Activated CD4-positive, CD25-positive, alpha-beta regulatory T cell treated with anti-CD3 and anti-CD28 coated beads, Interleukin-2, amount 50 U/mL, for 72 hours (primary cell): Measurements from ENCODE around the gene KRT79.
A peak's percentile ranks its signal among the peaks of the same experiment; 100 is the strongest.
"Not testable (repeated sequence)": the region's sequence is repeated elsewhere in the genome, so short reads cannot be mapped to it uniquely, and the experiment has no call there.

ENCODE experiments used
- DNase-seq: peaks from one replicate; pipeline ENCODE4 v3.0.0; 2021

KRT79 gene

DNA sequence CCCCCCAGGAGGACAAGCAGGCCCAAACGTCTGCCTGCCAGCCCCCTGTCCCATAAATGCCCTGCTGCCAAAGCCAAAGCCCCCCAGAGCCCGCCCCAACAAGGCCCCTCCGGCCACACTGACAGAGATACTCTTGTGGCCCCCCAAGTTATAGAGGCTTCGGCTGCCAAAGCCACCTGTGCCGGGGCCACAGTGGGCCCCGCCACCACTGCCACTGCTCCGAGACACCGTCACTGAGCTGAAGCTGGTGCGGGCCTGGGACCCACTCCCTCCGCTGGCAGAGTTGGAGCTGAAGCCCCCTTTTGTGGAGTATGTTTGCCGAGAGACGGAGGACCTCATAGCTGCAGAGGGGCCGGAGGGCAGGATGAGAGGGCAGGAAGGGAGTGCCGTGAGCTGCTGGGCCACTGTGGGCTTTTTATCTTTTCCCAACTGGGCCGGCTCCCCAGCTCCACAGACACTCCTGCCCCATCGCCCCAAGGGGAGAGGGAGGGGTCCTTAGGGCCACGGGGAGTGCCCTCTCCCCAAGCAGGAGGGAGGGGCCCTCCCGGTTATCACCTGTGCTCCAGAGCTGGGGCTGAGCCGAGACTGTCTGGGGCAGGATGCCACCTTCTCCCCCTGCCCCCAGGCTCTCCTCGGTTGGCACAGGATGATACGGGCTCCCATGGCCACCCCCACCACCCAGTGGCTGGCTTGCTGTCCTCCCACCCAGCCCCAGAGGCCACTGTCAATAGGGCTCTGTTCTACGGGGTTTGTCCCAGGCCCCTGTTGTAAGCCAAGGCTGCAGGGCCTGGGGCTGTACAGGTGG, at the start of gene KRT79:
KRT79 (minus strand) TSS at position 390 of the 805 bp plus-strand sequence; CDS start at position 339, 51 bp downstream.
- no peak for DNase-seq

DNA sequence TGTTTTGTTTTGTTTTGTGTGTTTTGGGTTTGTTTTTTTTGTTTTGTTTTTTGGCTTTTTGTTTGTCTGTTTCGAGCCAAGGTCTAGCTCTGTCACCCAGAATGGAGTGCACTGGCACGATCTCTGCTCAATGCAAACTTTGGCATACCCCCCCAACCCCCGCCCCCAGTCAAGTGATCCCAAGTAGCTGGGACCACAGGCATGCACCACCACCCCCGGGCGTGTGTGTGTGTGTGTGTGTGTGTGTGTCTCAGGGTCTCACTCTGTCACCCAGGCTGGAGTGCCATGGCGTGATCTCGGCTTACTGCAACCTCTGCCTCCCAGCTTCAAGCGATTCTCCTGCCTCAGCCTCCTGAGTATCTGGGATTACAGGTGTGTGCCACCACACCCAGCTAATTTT, 46.4 kb upstream of the KRT79 start:
- DNase-seq = not testable (repeated sequence)

DNA sequence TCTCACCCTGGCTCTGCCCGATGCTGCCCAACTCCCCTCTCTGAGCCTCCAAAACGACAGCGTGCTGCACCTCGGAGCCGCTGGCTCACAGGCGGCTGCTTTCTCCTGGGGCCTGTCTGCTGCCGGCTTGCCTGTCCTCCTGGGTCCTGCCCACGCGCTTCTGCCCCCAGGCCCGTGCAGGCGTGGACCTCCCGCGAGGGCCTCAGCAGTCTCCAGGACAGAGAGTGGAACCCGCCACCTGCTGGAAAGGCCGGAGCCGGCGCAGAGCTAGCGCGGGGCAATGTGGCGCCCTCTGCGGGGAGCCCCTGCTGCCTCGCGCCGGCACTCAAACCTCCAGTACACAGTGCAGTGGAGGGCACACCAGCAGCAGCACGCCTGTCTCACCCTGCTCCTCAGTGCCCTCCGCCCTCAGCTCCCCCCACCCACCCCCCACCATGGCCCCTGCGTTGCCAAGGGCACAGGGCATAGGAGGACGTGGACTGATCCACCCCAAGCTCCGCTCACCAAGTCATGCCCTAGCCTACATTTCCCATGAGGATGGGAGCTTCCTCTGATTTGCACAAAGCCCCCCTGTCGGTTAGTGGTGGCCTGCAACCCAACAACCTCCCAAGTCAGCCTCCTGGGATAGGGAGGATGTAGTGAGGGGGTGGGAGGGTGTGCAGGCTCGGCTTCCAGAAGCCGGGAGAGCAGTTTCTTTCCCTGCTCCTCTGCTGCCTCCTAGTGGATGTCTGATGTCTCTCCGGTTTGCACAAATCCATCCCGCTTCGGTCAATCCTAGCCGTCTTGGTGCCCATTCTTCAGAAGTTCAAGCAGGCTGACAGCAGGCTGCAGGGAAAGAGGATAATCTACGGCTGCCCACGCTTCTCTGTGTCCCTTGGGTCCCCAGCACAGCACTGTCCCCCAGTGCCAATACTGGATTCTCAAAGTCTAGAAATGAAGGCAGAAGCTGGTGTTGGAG, 45.6 kb upstream of the KRT79 start:
- peak; percentile 56 for DNase-seq

DNA sequence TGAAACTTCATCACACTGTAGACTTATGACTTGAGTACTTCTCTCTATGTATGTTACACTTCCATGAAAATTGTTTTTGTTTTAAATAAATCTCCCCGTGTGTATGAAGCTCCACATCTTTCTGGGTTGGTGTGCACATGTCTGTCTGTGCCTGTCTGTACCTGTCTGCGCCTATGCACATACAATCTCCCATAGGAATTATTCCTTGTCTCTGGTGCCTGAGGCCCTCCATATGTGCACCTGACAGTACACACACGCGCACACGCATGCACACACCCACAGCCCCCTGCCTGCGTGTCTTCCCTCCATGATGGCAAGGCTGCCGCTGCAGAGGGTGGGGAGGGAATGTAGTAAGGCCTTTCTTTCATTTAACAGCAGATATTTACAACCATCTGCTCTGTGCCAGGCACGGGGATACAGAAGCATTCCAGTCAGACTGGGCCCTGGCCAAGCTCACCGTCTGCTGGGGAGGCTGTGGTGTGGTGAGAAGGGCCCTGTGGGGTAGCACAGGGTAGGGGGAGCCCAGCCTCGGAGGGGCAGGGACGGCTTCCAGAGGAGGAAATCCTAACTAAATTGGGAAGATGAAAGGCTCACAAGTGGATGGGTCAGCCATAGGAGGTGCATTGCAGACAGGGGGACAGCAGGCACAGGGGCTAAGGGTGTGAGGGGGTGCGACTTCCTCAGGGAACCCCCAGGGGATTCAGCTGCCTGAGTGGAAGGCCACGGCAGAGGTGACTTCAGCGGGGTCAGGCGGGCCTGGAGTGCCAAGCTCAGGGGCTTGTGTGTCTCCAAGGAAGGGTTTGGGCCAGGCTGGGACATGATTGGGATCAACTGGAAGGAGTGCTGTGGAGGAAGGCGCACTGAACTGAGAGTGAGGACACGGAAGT, 44.6 kb upstream of the KRT79 start:
- no peak for DNase-seq

DNA sequence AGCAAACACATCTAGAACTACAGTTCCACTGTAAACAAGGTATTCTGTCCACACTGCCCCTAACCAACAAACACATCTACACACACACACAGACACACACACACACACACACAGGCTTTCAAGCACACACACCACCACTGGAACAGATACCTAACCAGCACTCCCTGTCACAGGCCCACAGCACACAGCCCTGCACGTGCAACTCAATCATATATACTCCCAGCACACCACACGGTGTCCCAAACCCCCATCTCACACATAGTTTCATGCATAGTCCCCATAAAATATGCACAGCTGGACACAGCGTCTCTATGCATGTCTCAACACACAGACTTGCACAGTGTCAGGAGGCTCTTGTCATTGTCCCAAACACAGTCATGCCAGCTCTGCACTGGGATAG, 43.1 kb upstream of the KRT79 start:
- no peak for DNase-seq

DNA sequence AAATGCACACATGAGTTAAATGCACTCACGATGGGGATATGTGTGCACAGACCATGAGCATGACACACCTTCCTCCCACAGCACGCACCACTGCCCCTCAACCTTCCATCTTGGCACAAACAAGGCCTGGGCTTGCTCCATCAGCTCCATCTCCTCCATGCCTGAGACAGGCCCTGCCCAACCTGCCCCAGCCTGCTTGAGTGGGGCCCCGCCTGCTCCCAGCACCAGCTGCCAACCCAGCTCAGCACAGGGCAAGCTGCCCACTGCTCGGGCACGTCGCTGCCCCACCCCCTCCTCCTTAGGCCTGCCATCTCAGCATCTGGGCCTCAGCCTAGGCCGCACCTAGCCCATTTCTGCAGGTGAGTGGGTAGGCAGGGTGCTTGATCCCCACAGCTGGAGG, 42.3 kb upstream of the KRT79 start:
- DNase-seq = no peak

DNA sequence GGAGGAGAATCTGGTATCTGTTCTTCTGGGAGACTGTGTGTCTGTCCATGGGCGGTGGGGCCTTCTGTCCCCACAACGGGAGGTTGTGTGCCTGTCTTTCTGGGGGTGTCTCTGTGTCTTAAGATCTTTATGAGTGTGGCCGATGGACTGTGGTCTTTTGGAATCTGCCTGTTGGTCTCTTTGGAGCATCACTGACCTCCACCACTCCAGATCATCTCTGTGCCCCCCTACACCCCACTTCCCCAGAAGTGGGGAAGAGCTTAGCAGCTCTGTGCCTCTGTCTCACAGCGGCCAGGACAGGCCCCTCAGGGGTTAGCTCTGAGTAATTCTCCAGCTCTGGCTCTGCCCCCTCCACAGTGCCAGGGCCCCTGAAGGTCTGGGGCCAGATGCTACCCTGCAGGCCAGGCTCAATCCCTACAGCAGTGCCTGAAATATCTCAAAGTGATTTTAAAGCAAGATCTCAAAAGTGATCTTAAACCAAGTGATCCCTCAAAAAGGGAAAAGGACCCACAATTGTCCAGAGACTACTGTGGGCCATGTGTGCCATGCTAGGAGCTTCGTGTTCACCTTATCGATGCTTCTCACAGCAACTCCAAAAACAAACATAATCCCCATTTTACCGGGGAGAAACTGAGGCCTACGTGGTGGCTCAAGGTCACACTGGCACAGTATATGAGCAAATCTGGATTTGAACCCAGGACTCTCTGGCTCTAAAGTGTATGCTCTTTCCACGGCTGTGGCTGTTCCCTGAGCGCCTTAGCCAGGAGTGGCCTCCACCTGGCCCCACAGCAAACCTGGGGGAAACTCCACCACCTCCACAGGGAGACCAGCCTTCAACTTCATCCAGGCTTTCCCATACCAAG, 40.7 kb upstream of the KRT79 start:
- no peak for DNase-seq

DNA sequence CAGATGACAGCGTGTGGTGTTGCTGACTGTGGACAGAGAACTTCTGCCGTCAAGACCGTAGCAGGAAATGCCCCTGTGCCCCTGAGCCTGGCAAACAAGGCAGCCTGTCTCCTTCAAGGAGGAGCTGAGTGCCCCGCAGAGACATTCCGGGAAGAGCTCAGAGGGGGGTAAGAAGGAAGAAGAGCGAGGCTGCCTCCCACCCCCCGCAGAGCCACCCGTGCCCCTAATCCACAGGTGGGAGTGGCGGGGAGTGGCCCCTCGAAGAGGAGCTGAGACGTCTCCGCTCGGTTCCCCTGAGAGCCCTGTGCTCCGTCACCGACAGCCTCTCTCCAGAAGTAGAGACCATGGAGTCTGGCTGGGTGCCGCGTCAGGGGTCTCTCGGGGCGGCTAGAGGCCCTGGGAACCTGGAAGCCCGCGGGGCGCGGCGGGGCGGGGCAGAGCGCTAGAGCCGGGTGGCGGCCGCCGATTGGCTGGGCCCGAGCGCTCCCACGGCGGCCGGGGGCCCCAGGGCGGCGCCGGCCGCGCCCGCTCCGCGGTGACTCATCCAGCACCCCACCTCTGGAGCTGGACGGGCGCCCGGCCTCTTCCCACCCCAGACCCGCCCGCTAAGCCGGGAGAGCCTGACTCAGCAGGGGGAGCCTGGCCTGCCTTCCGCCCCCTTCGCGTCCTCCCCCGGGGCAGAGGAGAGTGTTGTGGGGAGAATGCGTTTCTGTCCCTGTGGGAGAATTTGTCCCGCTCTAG, 39.9 kb upstream of the KRT79 start:
- no peak for DNase-seq

DNA sequence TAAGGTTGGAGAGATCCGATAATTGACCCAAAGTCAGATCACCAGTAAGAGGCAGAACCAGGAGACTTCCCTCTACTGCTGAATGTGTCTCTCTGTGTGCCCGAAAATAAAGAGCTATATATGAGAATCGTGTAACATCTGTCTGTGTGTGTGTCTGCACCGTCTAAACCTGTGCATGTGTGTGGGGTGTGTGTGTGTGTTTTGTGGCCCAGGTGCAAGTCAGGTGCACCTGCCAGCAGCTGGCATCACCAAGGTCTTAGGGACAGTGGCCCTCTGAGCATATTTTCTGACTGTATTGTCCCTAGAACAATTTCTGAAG, 39.4 kb upstream of the KRT79 start:
- DNase-seq = no peak

DNA sequence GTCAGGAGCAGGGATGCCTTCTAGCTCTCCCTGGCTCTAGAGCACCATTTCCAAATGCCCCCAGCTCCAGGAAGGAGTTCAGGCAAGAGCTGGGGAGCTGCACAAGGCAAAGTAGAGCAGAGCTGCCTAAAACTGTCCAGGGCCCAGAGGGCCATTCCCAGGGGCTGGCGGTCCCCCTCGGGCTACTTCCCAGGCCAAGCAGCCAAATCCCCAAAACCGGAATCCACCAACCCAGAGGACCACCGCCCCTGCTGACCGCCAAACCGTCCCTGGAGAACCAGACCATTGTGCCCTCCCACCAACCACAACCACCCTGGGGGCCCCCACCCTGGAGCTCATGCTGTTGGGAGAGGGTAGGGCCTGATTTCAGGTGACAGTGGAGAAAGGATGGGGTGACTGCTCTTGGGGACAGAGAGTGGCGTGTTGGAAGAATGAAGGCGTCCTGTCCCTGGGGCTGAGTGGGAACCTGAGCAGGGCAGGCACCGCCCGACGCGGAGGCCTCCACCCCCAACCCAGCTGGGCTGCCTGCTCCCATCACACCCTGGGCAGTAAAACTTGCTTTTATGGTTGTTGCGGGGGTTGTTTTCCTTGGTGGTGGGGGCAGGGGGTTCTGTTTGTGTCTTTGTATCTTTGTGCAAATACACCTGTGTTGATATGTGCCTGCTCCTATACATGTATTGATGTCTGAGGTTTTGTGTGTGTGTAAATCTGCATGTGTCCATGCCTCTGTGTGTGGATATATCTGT, 38.7 kb upstream of the KRT79 start:
- DNase-seq = no peak

DNA sequence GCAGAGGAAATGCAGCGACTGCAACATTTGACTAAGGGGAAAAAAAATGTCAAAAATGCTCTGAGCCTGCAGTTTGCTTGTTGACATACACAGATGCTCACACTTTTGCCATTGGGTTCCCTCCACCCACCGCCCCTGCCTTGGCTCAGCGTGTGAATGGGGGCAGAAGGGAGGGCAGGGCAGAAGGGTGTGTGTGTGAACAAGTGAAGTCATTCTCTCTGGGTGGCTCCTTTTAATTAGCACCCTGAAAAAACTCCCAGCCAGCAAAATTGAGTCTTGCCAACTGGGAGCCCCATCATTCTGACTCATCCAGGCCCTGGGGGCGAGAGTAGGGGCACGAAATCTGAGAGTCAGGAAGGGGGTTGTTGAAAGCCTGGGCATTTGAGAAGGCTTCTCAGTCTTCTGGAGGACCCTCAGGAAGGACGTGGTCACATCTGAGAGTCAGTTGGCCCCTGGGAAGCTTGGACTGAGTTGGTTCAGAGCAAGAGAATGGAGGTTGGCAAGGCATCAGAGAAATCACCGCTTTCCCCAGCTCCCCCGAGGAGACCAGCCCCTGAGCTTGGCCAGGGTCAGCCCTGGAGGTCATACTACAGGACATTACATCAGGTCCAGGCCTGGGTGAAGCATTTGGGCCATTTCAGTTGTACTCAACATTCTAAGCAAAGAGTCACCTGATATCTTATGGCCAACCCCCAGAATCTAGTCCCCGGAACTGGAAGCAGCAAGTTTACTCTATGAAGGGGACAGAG, 37.4 kb upstream of the KRT79 start:
- DNase-seq = no peak

DNA sequence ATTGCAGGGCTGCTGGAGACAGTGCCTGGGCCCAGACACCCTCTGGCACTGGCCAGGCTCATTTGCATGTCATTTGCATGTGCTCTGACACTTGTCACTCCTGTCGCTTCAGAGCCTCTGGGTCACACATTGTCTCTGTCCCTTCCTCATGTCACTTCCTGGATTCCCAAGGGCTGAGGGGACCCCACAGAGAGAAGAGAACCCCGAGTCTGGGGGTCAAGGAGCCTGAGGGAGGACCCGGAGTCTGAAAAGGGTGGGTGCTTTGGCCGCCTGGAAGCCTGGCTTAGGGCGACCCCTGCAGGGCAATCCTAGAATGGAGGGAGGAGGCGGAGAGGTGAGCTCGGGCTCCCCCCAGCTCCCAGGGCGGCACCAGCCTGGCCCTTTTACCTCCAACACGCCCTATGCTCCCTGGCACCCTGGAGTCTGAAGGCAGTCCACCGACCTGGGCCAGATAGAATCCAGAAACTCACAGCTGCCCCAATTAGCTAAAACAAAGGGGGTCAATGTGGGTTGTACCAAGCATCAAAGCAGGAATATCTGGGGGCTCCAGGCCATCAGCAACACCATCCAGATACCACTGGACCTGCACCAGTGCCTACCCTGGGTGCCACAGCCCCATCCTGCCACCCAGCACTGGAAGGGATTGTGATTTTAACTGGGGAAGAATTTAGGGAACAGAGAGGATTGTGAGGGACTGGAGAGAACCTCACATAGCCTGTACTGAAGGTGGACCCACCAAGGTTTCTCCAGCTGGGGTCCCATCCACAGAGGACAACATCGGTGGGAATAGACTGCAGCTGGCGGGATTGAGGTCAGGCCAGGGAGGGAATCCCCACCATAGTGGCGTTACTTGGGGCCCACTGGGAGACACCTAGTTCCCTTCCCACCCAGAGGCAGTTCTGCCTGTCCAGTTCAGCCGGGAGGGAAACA, 36.5 kb upstream of the KRT79 start:
- DNase-seq = peak; percentile 76

DNA sequence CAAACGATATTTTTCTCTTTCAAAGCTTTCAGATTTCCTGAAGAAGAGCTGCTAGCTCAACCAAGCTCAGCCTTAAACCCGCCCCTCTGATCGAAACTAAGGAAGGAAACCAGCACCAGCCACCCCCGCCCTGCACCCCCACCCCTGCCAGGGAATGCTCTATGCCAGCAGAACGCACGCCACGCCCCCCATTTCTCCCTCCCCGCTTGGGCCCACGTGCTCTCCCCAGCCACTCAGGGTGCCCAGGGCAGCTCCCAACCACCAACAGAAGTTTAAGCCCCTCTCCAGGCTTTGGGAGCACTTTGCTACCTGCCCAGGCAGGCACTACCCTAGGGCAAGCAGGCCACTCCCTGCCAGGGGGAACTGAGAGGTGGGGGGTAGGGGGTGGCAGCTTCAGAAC, 33.5 kb upstream of the KRT79 start:
- no peak for DNase-seq

DNA sequence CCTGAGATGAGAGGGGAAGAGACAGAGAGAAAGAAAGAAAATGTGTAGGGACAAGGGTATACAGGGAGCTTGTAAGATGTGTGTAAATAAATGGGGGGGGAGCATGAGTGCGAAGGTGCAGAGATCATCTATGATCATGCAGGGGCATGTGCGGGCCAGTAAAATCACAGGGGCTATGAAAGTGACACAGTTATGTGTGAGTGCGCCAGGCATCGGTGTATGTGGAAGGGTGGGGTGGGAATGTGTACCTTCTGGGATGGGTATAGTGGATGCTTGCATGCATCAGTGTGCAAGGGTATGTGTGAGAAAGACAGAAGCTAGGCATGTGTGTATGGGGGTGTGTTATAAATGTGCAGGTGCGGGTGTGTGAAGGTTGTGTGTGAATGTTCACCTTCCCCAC, 33.0 kb upstream of the KRT79 start:
- no peak for DNase-seq

DNA sequence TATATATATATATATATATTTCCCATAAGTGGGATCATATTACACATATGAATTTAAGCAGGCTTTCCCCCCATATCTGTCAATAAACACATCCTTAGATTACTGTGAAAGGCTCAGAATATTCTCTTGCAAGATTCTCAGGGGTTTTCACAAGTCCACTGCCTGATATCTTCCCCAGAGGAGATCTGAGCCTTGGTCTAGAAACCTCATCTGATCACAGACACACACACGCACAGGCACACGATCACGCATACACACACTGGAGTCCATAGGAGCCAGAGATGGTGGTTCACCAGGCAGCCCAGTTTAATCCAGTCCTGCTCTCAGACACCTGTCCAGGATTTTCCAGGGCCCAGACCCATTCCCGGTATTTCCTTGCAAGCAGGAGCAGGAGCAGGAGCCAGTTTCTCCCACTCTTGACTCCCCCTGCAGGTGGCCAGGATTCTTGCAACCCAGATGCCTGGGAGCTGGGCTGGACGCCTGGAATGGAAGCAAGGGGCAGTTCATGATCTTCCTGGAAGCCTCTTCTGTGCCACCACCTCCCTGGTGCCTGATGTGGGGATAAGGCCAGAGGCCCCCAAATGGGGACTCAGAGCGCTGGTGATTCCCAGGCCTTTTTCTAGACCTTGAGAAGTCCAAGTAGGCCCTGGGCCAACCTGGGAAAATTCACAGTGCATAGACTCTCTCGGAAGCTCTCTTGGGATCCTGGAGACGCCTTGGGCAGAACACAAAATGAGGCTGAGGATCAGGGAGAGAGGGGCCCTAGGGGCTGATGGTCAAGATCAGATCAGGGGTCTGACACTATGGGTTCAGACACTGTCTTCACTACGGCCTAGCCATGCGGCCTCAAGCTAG, 31.2 kb upstream of the KRT79 start:
- no peak for DNase-seq

DNA sequence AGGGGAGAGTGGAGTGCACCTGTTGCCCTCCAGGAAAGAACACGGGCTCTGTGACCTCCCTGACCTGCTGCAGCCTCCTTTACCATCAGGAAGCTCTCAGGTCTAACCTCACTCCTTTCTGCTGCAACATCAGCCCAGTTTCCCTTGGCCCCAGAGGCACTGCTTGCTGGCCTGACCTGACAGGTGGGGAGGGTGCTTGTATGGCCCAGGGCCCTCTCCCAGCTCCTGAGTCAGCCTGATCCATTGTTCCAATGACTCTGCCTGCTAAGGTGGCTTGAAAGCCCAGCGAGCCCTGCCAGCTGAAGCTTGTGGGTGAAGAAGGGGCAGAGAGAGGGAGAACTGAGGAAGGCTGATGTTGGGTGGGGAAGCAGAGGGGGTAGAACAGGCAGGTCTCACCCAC, 27.9 kb upstream of the KRT79 start:
- no peak for DNase-seq

DNA sequence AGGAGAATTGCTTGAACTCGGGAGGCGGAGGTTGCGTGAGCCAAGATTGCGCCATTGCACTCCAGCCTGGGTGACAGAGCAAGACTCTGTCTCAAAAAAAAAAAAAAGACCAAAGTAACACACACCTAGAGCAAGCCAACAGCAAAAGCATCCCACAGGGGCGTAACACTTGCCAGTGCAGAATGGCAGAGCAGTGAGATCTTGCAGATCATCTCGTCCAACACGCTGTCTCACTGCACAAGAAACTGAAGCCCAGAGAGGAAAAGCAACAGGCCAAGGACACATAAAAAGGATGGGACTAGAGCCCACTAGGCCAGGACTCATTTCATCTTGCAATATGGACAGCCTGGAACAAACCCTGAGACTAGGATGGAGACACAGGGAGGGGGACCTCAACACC, 27.4 kb upstream of the KRT79 start:
- DNase-seq = no peak
